Muscle layer of colon (tissue), 2 donors: ENCODE results near the gene ZFPM1.

Source experiments
- H3K27ac ChIP-seq: one replicate; pipeline ENCODE4 v1.7.0; 2013; ENCODE audit warnings: low read depth, mild to moderate bottlenecking, low read length, moderate library complexity
- H3K27me3 ChIP-seq, 2 donors: one replicate each; pipeline ENCODE4 v1.7.0; 2013; ENCODE audit warnings: low read length in 2 of 2, mild to moderate bottlenecking in 2 of 2; ENCODE audit not compliant: insufficient read depth in 2 of 2, control insufficient read depth in 1 of 2
- H3K36me3 ChIP-seq: one replicate; pipeline ENCODE4 v1.7.0; 2013; ENCODE audit warnings: mild to moderate bottlenecking, low read length; ENCODE audit not compliant: insufficient read depth
- H3K4me1 ChIP-seq: one replicate; pipeline ENCODE4 v1.7.0; 2013; ENCODE audit warnings: mild to moderate bottlenecking, low read length; ENCODE audit not compliant: insufficient read depth
- H3K4me3 ChIP-seq, 2 donors: one replicate each; pipeline ENCODE4 v1.7.0; 2013; ENCODE audit warnings: low read length in 2 of 2, low read depth in 1 of 2, mild to moderate bottlenecking in 1 of 2, moderate library complexity in 1 of 2
- H3K9ac ChIP-seq: one replicate; pipeline ENCODE4 v1.7.0; 2013; ENCODE audit warnings: low read length
- H3K9me3 ChIP-seq: one replicate; pipeline ENCODE4 v1.7.0; 2013; ENCODE audit warnings: mild to moderate bottlenecking, low read length
- donor health status: abdominal sarcoma.
- donor health status: Adenocarcinoma of cecum.

The ZFPM1 gene

DNA sequence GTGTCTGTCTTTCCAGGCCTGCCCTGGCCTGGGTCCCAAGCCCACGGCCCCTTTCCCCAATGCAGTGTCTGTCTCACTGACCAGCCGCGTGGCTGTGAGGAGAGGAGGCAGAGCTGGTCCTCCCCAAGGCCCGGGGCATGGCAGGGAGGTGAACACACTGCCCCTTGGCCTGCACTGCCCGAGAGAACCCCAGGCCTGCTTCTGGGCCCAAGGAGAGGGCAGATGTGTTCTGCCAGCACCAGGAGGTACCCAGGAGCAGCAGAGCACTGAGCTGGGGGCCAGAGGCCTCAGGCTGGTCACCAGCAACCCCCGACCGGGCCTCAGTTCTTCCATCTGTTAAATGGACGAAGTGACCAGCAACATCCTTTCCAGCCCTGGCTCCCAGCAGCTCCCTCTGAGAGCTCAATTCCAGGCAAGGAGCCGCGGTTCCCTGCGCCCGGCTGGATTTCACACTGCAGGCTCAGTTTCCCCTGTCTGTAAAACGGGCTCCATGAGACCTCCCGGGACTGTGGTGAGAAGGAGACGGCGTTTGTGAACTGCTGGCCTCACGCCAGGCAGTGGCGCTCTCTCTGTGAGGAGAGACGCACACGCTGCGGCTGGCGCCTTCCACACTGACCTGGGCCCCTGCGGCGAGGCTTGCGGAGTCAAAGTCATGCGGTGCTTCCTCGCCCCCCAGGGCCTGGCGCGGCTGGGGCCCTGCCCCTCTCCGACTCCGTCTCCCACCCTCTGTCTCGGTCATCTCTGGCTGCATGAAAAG is 8.1 kb upstream of the ZFPM1 start:
- Histone ChIP-seq H3K9me3 (no peaks in the 10 kb centered on the region), H3K4me3 (no peak overlapping the region), H3K36me3 (no peaks in the 10 kb centered on the region), H3K4me1 (no peaks in the 10 kb centered on the region), H3K9ac (no peak overlapping the region), H3K27me3 (peaks cover 0 to 16% of the 10 kb centered on the region in 2 donors), H3K27ac (no peak overlapping the region)

DNA sequence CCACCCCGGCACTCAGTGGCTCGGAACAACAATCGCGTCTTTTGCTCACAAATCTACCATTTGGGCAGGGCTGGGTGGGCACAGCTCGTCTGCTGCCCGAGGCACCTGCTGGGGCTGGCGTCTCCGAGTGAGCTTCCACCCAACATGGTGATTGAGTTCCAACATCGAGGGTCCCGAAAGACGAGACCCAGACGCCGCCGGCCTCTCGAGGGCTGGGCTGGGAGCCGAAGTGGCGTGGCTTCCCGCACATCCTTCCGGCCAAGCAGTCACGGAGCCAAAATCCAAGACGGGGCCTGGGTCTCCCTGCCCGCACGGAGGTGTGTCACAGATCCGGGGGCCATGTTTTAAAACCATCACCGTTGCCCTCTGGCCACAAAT is 7.5 kb upstream of the ZFPM1 start:
- Histone ChIP-seq H3K9ac (no peak overlapping the region), H3K27ac (no peak overlapping the region), H3K4me1 (no peaks in the 10 kb centered on the region), H3K27me3 (peaks cover 0 to 16% of the 10 kb centered on the region in 2 donors), H3K36me3 (no peaks in the 10 kb centered on the region), H3K9me3 (no peaks in the 10 kb centered on the region), H3K4me3 (no peak overlapping the region)

- H3K36me3 ChIP-seq = no peaks in the 10 kb centered on the region
- no peak overlapping the region for H3K27ac ChIP-seq
- H3K4me3 ChIP-seq = no peak overlapping the region
- H3K9me3 ChIP-seq = no peaks in the 10 kb centered on the region
- H3K4me1 ChIP-seq = no peaks in the 10 kb centered on the region
- H3K27me3 ChIP-seq = peaks cover 0 to 16% of the 10 kb centered on the region in 2 donors
- no peak overlapping the region for H3K9ac ChIP-seq
Observed at GRCh38 chr16:88446061-88446460, 7.0 kb upstream of the ZFPM1 start.

DNA sequence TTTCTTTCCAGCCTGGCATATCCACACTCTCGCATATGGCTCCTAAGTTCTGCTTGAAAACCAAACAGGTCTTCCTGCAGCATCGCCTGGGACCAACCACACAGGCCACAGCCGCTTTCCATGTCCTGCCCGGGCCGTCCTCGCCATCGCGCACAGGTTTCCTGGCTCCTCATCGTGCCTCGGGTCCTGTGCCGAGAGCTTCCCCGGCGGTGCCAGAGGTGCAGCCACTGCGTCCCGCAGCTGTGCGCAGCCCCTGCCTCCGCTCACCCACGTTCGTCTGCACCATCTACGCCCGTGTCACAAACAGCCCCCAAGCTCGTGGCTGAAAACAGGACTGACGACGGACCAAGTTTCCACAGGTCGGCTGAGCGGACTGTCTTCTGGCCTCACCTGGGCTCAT is 6.3 kb upstream of the ZFPM1 start:
- H3K27me3 ChIP-seq = peaks cover 0 to 16% of the 10 kb centered on the region in 2 donors

DNA sequence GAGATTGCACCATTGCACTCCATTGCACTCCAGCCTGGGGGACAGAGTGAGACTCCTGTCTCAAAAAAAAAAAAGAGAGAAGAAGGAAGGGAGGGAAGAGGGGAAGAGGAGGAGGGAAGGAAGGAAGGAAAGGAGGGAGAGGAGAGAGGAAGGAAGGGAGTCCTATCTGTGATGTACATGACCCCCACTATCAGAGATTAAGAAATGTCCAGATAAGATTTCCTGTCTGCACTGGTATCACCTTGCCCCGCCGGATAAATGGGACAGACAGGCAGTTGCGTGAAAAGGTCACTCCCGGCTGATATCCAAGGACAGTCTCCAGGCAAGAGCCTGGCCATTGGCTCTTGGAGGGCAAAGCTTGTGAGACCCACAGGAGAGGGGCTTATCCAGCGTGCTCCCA is 5.2 kb upstream of the ZFPM1 start:
- Histone ChIP-seq H3K9me3 (no peaks in the 10 kb centered on the region), H3K4me1 (no peaks in the 10 kb centered on the region), H3K27ac (no peak overlapping the region), H3K36me3 (no peaks in the 10 kb centered on the region), H3K4me3 (no peak overlapping the region), H3K27me3 (peaks cover 0 to 8% of the 10 kb centered on the region in 2 donors), H3K9ac (no peak overlapping the region)

More for the DNA sequence above, 6.3 kb upstream of the ZFPM1 start:
- no peaks in the 10 kb centered on the region for H3K36me3 ChIP-seq
- no peaks in the 10 kb centered on the region for H3K4me1 ChIP-seq
- no peak overlapping the region for H3K9ac ChIP-seq
- no peak overlapping the region for H3K27ac ChIP-seq
- H3K9me3 ChIP-seq = no peaks in the 10 kb centered on the region
- no peak overlapping the region for H3K4me3 ChIP-seq

- Histone ChIP-seq H3K9me3 (no peaks in the 10 kb centered on the region), H3K27me3 (peaks cover 0 to 4% of the 10 kb centered on the region in 2 donors), H3K36me3 (no peaks in the 10 kb centered on the region), H3K4me1 (no peaks in the 10 kb centered on the region), H3K4me3 (no peak overlapping the region), H3K27ac (no peak overlapping the region), H3K9ac (no peak overlapping the region)
Observed at GRCh38 chr16:88448461-88449266, 4.4 kb upstream of the ZFPM1 start.

DNA sequence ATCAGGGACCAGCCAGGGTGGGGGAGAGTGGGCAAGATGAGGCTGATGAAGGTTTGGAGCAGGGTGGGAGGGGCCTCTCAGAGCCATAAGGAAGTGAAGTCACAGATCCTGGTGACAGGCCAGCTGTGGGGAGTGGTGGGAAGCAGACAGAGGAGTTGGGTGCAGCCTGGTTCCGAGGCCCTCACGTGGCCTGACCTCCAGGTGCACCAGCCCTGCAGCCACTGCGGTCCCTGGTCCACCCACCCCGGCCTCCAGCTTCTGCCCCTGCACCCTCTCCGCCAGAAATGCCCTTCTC is 3.9 kb upstream of the ZFPM1 start:
- Histone ChIP-seq H3K27ac (no peak overlapping the region), H3K9me3 (no peaks in the 10 kb centered on the region), H3K4me3 (no peak overlapping the region), H3K27me3 (peaks cover 3 to 8% of the 10 kb centered on the region in 2 donors), H3K4me1 (peaks cover 4% of the 10 kb centered on the region), H3K36me3 (no peaks in the 10 kb centered on the region), H3K9ac (no peak overlapping the region)

GRCh38 chr16:88451586-88452481 is 1.2 kb upstream of the ZFPM1 start:
- Histone ChIP-seq H3K4me3 (peak overlapping the region; percentile 38 to 55), H3K36me3 (no peaks in the 10 kb centered on the region), H3K27me3 (peaks cover 23 to 28% of the 10 kb centered on the region in 2 donors), H3K4me1 (peaks cover 21% of the 10 kb centered on the region), H3K9ac (no peak overlapping the region), H3K27ac (no peak overlapping the region), H3K9me3 (no peaks in the 10 kb centered on the region)

DNA sequence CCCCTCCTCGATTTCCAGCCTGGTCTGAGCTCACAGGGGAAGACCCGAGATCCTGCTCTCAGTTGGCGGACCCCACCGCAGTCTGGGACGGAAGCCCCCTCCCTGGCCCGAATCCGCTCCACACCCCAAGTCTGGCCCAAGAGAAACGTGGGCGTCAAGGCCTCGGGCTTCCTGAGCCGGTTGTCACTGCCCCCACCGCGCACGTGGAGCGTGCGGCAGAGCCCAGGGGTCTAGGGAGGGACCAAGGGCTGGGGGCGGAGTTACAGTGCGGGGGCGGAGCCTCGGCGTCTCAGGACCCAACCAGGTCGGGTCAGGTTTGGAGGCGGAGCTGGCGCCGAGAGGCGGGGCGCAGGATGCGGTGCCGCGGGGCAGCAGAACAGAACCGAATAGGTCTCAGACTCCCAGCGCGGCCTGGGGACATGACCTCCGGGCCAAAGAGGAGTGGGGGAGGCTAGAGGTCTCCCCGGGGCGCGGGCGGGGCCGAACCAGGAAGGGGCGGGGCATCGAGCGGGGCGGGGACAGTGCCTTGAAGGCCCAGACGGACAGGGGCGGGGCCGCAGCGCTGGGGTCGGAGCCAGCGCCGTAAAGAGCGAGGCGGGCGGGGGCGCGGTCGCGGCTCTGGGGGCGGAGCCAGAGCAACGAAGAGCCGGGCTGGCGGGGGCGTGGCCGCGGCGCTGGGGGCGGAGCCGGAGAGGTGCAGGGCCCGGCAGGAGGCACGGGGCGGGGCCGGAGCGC is 431 bp upstream of the ZFPM1 start:
- H3K9ac ChIP-seq = no peak overlapping the region
- no peaks in the 10 kb centered on the region for H3K9me3 ChIP-seq
- peaks cover 21% of the 10 kb centered on the region for H3K4me1 ChIP-seq
- peaks cover 25 to 34% of the 10 kb centered on the region in 2 donors for H3K27me3 ChIP-seq
- H3K4me3 ChIP-seq = peak overlapping the region; percentile 38 to 55
- no peak overlapping the region for H3K27ac ChIP-seq
- no peaks in the 10 kb centered on the region for H3K36me3 ChIP-seq

DNA sequence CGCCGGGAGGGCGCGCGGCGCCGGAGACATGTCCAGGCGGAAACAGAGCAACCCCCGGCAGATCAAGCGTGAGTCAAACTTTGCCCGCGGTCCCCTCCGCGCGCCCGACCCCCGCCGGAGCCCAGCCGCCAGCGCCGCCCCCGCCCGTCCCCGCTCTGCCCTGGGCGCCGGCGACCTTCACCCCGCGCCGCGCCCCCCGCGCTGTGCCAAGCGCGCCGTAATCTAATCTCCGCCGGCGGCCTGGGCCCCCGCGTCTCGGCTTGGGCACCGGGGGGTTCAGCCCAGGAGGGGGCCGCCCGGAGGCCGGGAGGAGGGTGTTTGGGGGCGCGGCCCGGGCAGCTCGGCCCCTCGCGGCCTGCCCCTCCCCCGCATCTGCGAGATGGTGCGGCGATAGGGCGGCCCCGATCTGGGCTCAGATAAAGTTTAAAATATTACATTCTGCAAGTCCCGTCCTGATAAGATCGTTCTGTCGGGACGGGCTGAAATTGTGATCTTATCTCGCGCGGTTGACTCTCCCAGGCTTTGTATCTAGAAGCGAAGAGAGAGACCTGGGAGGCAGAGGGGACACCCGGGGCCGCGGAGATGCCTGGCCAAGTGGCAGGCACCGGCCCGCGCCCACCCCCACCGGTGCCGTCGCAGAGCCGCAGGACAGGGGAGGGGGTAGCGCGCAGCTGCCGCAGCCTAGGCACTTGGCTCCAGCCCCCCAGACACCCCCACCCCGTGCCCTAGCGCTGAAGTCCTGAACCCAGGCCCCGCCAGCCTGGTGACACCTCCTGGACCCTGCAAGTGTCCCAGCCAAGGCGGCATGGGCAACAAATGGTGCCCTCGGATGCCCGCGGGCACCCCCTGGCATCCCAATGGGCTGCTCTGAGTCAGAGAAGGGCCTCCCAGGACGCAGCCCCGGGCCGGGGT is 787 bp downstream of the ZFPM1 start:
- Histone ChIP-seq H3K36me3 (no peaks in the 10 kb centered on the region), H3K27me3 (peaks cover 25 to 46% of the 10 kb centered on the region in 2 donors), H3K9ac (no peak overlapping the region), H3K4me3 (peak overlapping the region; percentile 42 to 67), H3K9me3 (no peaks in the 10 kb centered on the region), H3K27ac (no peak overlapping the region), H3K4me1 (peaks cover 21% of the 10 kb centered on the region)
